SK-N-SH (cell line): Measurements from ENCODE around the gene VWA3B. TPM values are rescaled to one million over a fixed set of nuclear protein-coding genes. Genes with fewer than 3 reads are reported as not detected.

ENCODE experiments used
- CTCF ChIA-PET: fragments of 300-600, 350-600 bp; formaldehyde crosslinking; extraction: SDS; loops from one replicate; lab custom pipeline; 2021; lab: Yijun Ruan, JAX
- POLR2A ChIA-PET: fragments of 350-600 bp; sonication (Branson Sonifier 250); formaldehyde crosslinking; extraction: SDS; loops from one replicate; lab custom pipeline; 2020; ENCODE audit warnings: antibody characterized with exemption, inconsistent platforms; lab: Yijun Ruan, JAX
- DNase-seq: peaks from one replicate; pipeline ENCODE4 v3.0.0; 2012
- H2AFZ ChIP-seq: fragments of 200-600 bp; sonication (generic); 2 replicates; pipeline ENCODE4 v1.8.1; 2016; ENCODE audit warnings: antibody characterized with exemption, mild to moderate bottlenecking, low read depth
- H3F3A ChIP-seq: fragments of 200-600 bp; sonication (generic); replicated peaks from 2 replicates; pipeline ENCODE3; 2016; ENCODE audit warnings: antibody characterized with exemption, mild to moderate bottlenecking; ENCODE audit not compliant: insufficient read depth
- H3K27ac ChIP-seq, 2 experiments: fragments of 200-500 bp in 1 of 2; fragments of 200-600 bp in 1 of 2; sonication (Bioruptor generic) in 1 of 2; sonication (generic), shearing (Covaris generic) in 1 of 2; 2 replicates each; pipeline versions ENCODE4 v1.5.1 to v1.6.1; 2014 to 2016; ENCODE audit warnings: low read depth in 2 of 2, inconsistent platforms in 1 of 2, low read length in 1 of 2, mild to moderate bottlenecking in 1 of 2, mixed read lengths in 1 of 2
- H3K27me3 ChIP-seq: fragments of 200-600 bp; sonication (generic), shearing (Covaris generic); 2 replicates; pipeline ENCODE4 v1.6.1; 2016; ENCODE audit warnings: mixed run types; ENCODE audit not compliant: insufficient read depth
- H3K36me3 ChIP-seq, 2 experiments: fragments of 200-500 bp in 1 of 2; fragments of 200-600 bp in 1 of 2; sonication (Bioruptor generic) in 1 of 2; sonication (generic) in 1 of 2; replicated peaks in 1 of 2; 2 replicates each; pipeline versions ENCODE3 to v1.5.1; 2014 to 2016; ENCODE audit warnings: low read length in 1 of 2, mild to moderate bottlenecking in 1 of 2; ENCODE audit not compliant: insufficient read depth in 2 of 2, control insufficient read depth in 1 of 2
- H3K4me1 ChIP-seq, 2 experiments: fragments of 200-500 bp in 1 of 2; fragments of 200-600 bp in 1 of 2; sonication (Bioruptor generic) in 1 of 2; sonication (generic), shearing (Covaris generic) in 1 of 2; 2 replicates each; pipeline versions ENCODE4 v1.5.1 to v1.6.1; 2014 to 2016; ENCODE audit warnings: low read depth in 1 of 2, low read length in 1 of 2, mixed run types in 1 of 2; ENCODE audit not compliant: insufficient read depth in 2 of 2, control insufficient read depth in 1 of 2
- H3K4me2 ChIP-seq: fragments of 200-600 bp; sonication (generic), shearing (Covaris generic); 2 replicates; pipeline ENCODE4 v1.6.1; 2017; ENCODE audit warnings: mixed run types
- H3K4me3 ChIP-seq, 2 experiments: fragments of 200-500 bp in 1 of 2; fragments of 200-600 bp in 1 of 2; sonication (Bioruptor generic) in 1 of 2; sonication (generic), shearing (Covaris generic) in 1 of 2; 2 replicates each; pipeline versions ENCODE4 v1.5.1 to v1.8.1; 2014 to 2016; ENCODE audit warnings: low read depth in 2 of 2, inconsistent platforms in 1 of 2, low read length in 1 of 2, mild to moderate bottlenecking in 1 of 2, mixed read lengths in 1 of 2, moderate library complexity in 1 of 2
- H3K79me2 ChIP-seq: fragments of 200-600 bp; sonication (generic); 2 replicates; pipeline ENCODE4 v1.8.1; 2017; ENCODE audit warnings: mild to moderate bottlenecking; ENCODE audit not compliant: insufficient read depth
- H3K9ac ChIP-seq: fragments of 200-600 bp; sonication (generic); 2 replicates; pipeline ENCODE4 v1.6.1; 2017; ENCODE audit warnings: mixed run types
- H3K9me2 ChIP-seq: fragments of 200-600 bp; sonication (generic); 2 replicates; pipeline ENCODE4 v1.6.1; 2017; ENCODE audit warnings: mixed run types
- H3K9me3 ChIP-seq: fragments of 200-600 bp; sonication (generic); 2 replicates; pipeline ENCODE4 v1.6.1; 2017; ENCODE audit warnings: mixed run types, mild to moderate bottlenecking, moderate library complexity
- H4K20me1 ChIP-seq: fragments of 200-600 bp; sonication (generic); 2 replicates; pipeline ENCODE4 v1.6.1; 2017; ENCODE audit warnings: mild to moderate bottlenecking, mixed run types; ENCODE audit not compliant: insufficient read depth
- CTCF ChIP-seq: fragments of 200-600 bp; sonication (generic); IDR thresholded peaks from 2 replicates; pipeline ENCODE4 v1.6.1; 2017; ENCODE audit warnings: antibody characterized with exemption, mild to moderate bottlenecking, moderate library complexity
- FOXJ3 ChIP-seq: sonication (generic); formaldehyde crosslinking; IDR thresholded peaks from 2 replicates; pipeline ENCODE4 v1.5.1; 2020; ENCODE audit warnings: mild to moderate bottlenecking, missing genetic modification reagents
- FOXM1 ChIP-seq: IDR thresholded peaks from 2 replicates; pipeline ENCODE4 v1.4.0; 2012; ENCODE audit warnings: low read depth, mild to moderate bottlenecking
- JUND ChIP-seq: IDR thresholded peaks from 2 replicates; pipeline ENCODE4 v1.4.0; 2012
- MEF2A ChIP-seq: IDR thresholded peaks from 2 replicates; pipeline ENCODE4 v1.4.0; 2012; ENCODE audit warnings: low read depth, borderline replicate concordance
- MXI1 ChIP-seq: IDR thresholded peaks from 2 replicates; pipeline ENCODE4 v1.6.1; 2012; ENCODE audit warnings: mild to moderate bottlenecking, low read depth, low read length, improper control_type of control experiment
- RAD21 ChIP-seq: IDR thresholded peaks from 2 replicates; pipeline ENCODE4 v1.6.1; 2012; ENCODE audit warnings: mild to moderate bottlenecking, low read length
- RCOR1 ChIP-seq: fragments of 150-350 bp; IDR thresholded peaks from 2 replicates; pipeline ENCODE4 v1.6.1; 2017; ENCODE audit warnings: antibody characterized with exemption, low read length
- RXRA ChIP-seq: IDR thresholded peaks from 2 replicates; pipeline ENCODE4 v1.4.0; 2012; ENCODE audit warnings: low read depth, mild to moderate bottlenecking, borderline replicate concordance
- SMC3 ChIP-seq: IDR thresholded peaks from 2 replicates; pipeline ENCODE4 v1.6.1; 2012; ENCODE audit warnings: low read depth, low read length, improper control_type of control experiment
- USF2 ChIP-seq: fragments of 150-350 bp; IDR thresholded peaks from 2 replicates; pipeline ENCODE4 v1.6.1; 2017; ENCODE audit warnings: antibody characterized with exemption, low read length, low read depth, borderline replicate concordance
- WGBS: methylation state at CpG from one replicate; pipeline ENCODE4 v1.1.6; 2017; ENCODE audit warnings: low lambda C conversion rate; 5-methylcytosine and 5-hydroxymethylcytosine counted together
- polyA plus RNA-seq, 3 experiments: library from polyadenylated mRNA; depleted of rRNA; stranded (reverse); fragments of >200 nt; gene quantifications; 2 replicates each; pipeline ENCODE4 v1.2.3, GENCODE V29; 2012

The VWA3B gene
- polyA plus RNA-seq, 1 of the 3 experiments (the other 2 are of a cell fraction): not detected

- 11% methylated on average over 2 of the region's 2 CpGs for WGBS
- Histone ChIP-seq H3K4me2 (no peak overlapping the region), H3K9me3 (no peaks in the 10 kb centered on the region), H3K4me3 (no peak overlapping the region; a peak in 1 of 4 replicates), H3K36me3 (no peaks in the 10 kb centered on the region), H3K79me2 (no peaks in the 10 kb centered on the region), H3K9me2 (no peaks in the 10 kb centered on the region), H2AFZ (no peak overlapping the region), H3K9ac (no peak overlapping the region), H4K20me1 (no peaks in the 10 kb centered on the region)
- DNase-seq: peak; percentile 61
- peak; percentile 67 for TF ChIP-seq CTCF
- no peak for TF ChIP-seq MEF2A
- TF ChIP-seq RAD21: peak; percentile 79
- TF ChIP-seq SMC3: peak; percentile 77
- TF ChIP-seq, all 33 proteins: peak for 3
- H3K4me1 ChIP-seq: no peaks in the 10 kb centered on the region
- ChIA-PET CTCF (interaction anchor here (0.5 to 3.7 kb wide), 56 partner anchors 9 to 570 kb away, joined by 3 to 43 read pairs (median 4); no protein-coding TSS in a partner anchor), POLR2A (no interaction called here)
- H3F3A ChIP-seq: no peaks in the 10 kb centered on the region
- H3K27me3 ChIP-seq: no peaks in the 10 kb centered on the region; the same call in 1 of the 2 replicates
- H3K27ac ChIP-seq: no peak overlapping the region
Observed at GRCh38 chr2:98269274-98269673, 182.3 kb downstream of the VWA3B start.

DNA sequence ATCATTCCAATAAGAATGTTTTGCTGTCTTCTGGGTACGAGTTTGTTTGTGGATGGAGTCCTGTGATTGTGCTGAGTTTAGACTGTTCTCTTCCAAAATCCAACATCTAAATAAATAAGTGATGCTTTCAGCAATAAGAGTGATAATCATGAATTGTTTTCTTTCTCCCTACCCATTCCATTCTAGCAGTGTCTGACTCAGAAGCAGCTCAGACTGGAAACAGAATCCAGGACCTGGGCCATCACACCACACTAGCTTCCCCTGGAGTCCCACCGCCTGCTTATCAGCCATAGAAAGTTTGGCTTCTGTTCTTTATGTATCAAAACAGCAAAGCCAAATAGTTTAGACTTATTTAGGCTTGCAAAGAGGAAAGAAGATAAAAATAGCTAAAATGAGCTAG is 182.9 kb downstream of the VWA3B start:
- no peaks in the 10 kb centered on the region for H3K9me2 ChIP-seq

DNA sequence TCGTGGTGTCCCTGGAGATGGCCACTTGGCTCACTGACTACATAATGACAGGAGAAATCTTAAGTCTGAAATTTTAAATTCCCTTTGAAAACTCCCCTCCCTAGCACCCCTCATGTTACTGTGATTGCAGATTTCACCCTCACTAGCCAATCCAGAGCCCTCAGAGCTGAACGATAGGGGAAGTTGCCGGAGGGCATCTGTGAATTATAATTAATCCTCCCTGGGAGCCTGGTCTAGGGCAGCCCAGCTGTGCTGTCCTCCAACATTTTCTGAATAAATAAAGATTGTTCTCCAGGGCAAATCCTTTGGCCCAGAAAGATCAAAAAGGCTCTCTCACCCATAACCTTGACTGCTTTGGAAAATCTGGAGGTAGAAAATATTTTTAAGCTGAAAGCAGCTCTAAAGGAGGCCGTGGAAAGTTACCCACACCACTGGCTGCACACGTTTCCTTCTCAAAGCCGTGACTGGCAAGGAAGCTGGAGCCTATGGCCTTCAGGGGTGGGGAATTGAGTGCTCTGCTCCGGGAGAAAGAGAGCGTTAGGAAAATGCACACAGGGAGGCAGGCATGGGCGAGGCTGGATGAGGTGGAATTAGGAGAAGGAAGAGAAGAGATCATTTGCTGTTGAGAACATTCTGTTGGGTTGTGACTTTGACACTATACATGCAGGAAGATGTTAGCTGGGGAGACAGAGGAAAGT is 190.3 kb downstream of the VWA3B start:
- WGBS: 29% methylated on average over 9 of the region's 9 CpGs
- no peak overlapping the region for H3K4me3 ChIP-seq
- H4K20me1 ChIP-seq: no peaks in the 10 kb centered on the region
- no peak overlapping the region for H3K9ac ChIP-seq
- H3K27ac ChIP-seq: no peak overlapping the region
- CTCF ChIA-PET: interaction anchor here (2.2 kb wide), 1 partner anchor 8 kb away, joined by 10 read pairs; no protein-coding TSS in a partner anchor
- H3K4me2 ChIP-seq: no peak overlapping the region
- POLR2A ChIA-PET: no interaction called here
- H3K9me2 ChIP-seq: no peaks in the 10 kb centered on the region
- H3K36me3 ChIP-seq: no peaks in the 10 kb centered on the region
- H3F3A ChIP-seq: no peaks in the 10 kb centered on the region
- DNase-seq: peak; percentile 39
- peaks cover 0 to 9% of the 10 kb centered on the region in 2 experiments; a peak in 1 of 4 replicates for H3K4me1 ChIP-seq
- TF ChIP-seq USF2: no peak
- TF ChIP-seq FOXJ3 (CRISPR knock-in tag): no peak
- TF ChIP-seq JUND: no peak
- no peak for TF ChIP-seq RXRA
- TF ChIP-seq FOXM1: no peak
- H3K9me3 ChIP-seq: no peaks in the 10 kb centered on the region
- H2AFZ ChIP-seq: no peak overlapping the region
- no peaks in the 10 kb centered on the region for H3K79me2 ChIP-seq
- no peaks in the 10 kb centered on the region; the same call in 1 of the 2 replicates for H3K27me3 ChIP-seq

More for the DNA sequence above, 182.9 kb downstream of the VWA3B start:
- no peak overlapping the region for H3K27ac ChIP-seq
- H3K9me3 ChIP-seq: no peaks in the 10 kb centered on the region
- DNase-seq: no peak
- no peaks in the 10 kb centered on the region for H3F3A ChIP-seq
- WGBS: 31% methylated on average over 2 of the region's 2 CpGs
- no peaks in the 10 kb centered on the region for H3K79me2 ChIP-seq
- H3K4me1 ChIP-seq: no peaks in the 10 kb centered on the region
- TF ChIP-seq RCOR1: no peak
- TF ChIP-seq MXI1: no peak
- TF ChIP-seq RAD21: no peak
- H3K27me3 ChIP-seq: no peaks in the 10 kb centered on the region; the same call in 1 of the 2 replicates
- ChIA-PET POLR2A (no interaction called here), CTCF (interaction anchor here (0.5 to 3.7 kb wide), 50 partner anchors 8 to 570 kb away, joined by 3 to 43 read pairs (median 4); no protein-coding TSS in a partner anchor)
- no peak overlapping the region for H3K9ac ChIP-seq
- no peak overlapping the region for H3K4me2 ChIP-seq
- no peaks in the 10 kb centered on the region for H3K36me3 ChIP-seq
- H2AFZ ChIP-seq: no peak overlapping the region
- H4K20me1 ChIP-seq: no peaks in the 10 kb centered on the region
- H3K4me3 ChIP-seq: no peak overlapping the region
